GM23338 (cell line): ENCODE measurements around the gene KIRREL3. TPM values are rescaled to one million over a fixed set of nuclear protein-coding genes. Genes with fewer than 3 reads are reported as not detected.

Experiments
- ATAC-seq: fragments of 200-7000 bp; cut with Tn5 transposase; 3 replicates; pipeline ENCODE4 v1.9.1; 2020
- DNase-seq: peaks from one replicate; pipeline ENCODE4 v3.0.0-alpha.2; 2015; ENCODE audit warnings: low spot score
- H2AFZ ChIP-seq: fragments of 200-600 bp; sonication (generic); 2 replicates; pipeline ENCODE4 v1.8.0; 2016; ENCODE audit warnings: antibody characterized with exemption, mild to moderate bottlenecking, moderate library complexity
- H3F3A ChIP-seq: fragments of 200-600 bp; sonication (generic); replicated peaks from 2 replicates; pipeline ENCODE4 v1.8.0; 2017; ENCODE audit warnings: antibody characterized with exemption, mixed run types, low read depth
- H3K27ac ChIP-seq: fragments of 200-600 bp; sonication (generic); 2 replicates; pipeline ENCODE4 v1.6.1; 2016; ENCODE audit warnings: low read depth
- H3K27me3 ChIP-seq: fragments of 200-600 bp; sonication (generic); 2 replicates; pipeline ENCODE4 v1.8.0; 2016; ENCODE audit warnings: mild to moderate bottlenecking, mixed run types, moderate library complexity; ENCODE audit not compliant: insufficient read depth
- H3K36me3 ChIP-seq: fragments of 200-600 bp; sonication (generic); 2 replicates; pipeline ENCODE4 v1.8.0; 2016; ENCODE audit warnings: mild to moderate bottlenecking; ENCODE audit not compliant: insufficient read depth
- H3K4me1 ChIP-seq: fragments of 200-600 bp; sonication (generic); 2 replicates; pipeline ENCODE4 v1.8.0; 2016; ENCODE audit warnings: mild to moderate bottlenecking, moderate library complexity; ENCODE audit not compliant: insufficient read depth
- H3K4me2 ChIP-seq: fragments of 200-600 bp; sonication (generic); 2 replicates; pipeline ENCODE4 v1.7.1; 2017; ENCODE audit warnings: mixed run types
- H3K4me3 ChIP-seq: fragments of 200-600 bp; sonication (generic); 2 replicates; pipeline ENCODE4 v1.6.1; 2016; ENCODE audit warnings: mixed run types
- H3K79me2 ChIP-seq: fragments of 200-600 bp; sonication (generic); replicated peaks from 2 replicates; pipeline ENCODE4 v1.8.0; 2017; ENCODE audit warnings: mild to moderate bottlenecking; ENCODE audit not compliant: insufficient read depth
- H3K9me2 ChIP-seq: fragments of 200-600 bp; sonication (generic); 2 replicates; pipeline ENCODE4 v1.8.0; 2017; ENCODE audit not compliant: insufficient read depth
- H4K20me1 ChIP-seq: fragments of 200-600 bp; sonication (generic); replicated peaks from 2 replicates; pipeline ENCODE4 v1.8.0; 2017; ENCODE audit warnings: mild to moderate bottlenecking; ENCODE audit not compliant: insufficient read depth
- H3K27ac Mint-ChIP-seq: 2 replicates; pipeline ENCODE4 v1.8.0; 2020; ENCODE audit warnings: inconsistent platforms, mild to moderate bottlenecking, moderate library complexity, mixed read lengths
- H3K27me3 Mint-ChIP-seq: 3 replicates; pipeline ENCODE4 v1.8.0; 2022; ENCODE audit warnings: low read depth, mild to moderate bottlenecking, moderate library complexity, mixed read lengths, inconsistent platforms; ENCODE audit not compliant: insufficient read depth, poor library complexity
- H3K36me3 Mint-ChIP-seq: 3 replicates; pipeline ENCODE4 v1.8.0; 2021; ENCODE audit warnings: low read depth, mild to moderate bottlenecking, inconsistent platforms, moderate library complexity, mixed read lengths
- H3K4me1 Mint-ChIP-seq: 3 replicates; pipeline ENCODE4 v1.8.0; 2020; ENCODE audit warnings: mild to moderate bottlenecking, inconsistent platforms, mixed read lengths
- H3K4me3 Mint-ChIP-seq: 3 replicates; pipeline ENCODE4 v1.8.0; 2021; ENCODE audit warnings: moderate library complexity, mild to moderate bottlenecking, inconsistent platforms, mixed read lengths
- H3K9me3 Mint-ChIP-seq: 3 replicates; pipeline ENCODE4 v1.8.0; 2020; ENCODE audit warnings: moderate library complexity, mild to moderate bottlenecking, inconsistent platforms, mixed read lengths
- CREB1 ChIP-seq: fragments of 250-450 bp; sonication (Bioruptor Pico); IDR thresholded peaks from 2 replicates; pipeline ENCODE4 v1.5.0; 2020; ENCODE audit warnings: low read depth, mild to moderate bottlenecking, moderate library complexity
- EZH2phosphoT487 ChIP-seq: fragments of 200-600 bp; sonication (generic); IDR thresholded peaks from one replicate; pipeline ENCODE4 v1.8.1; 2018; ENCODE audit warnings: antibody characterized with exemption; ENCODE audit not compliant: unreplicated experiment
- NANOG ChIP-seq: IDR thresholded peaks from 2 replicates; pipeline ENCODE4 v1.6.1; 2016; ENCODE audit warnings: antibody characterized with exemption, borderline replicate concordance
- STAT1 ChIP-seq: IDR thresholded peaks from one replicate; pipeline ENCODE4 v1.6.1; 2016; ENCODE audit warnings: antibody characterized with exemption; ENCODE audit not compliant: unreplicated experiment
- ZNF114 ChIP-seq: fragments of 250-450 bp; sonication (Bioruptor Pico); IDR thresholded peaks from 2 replicates; pipeline ENCODE4 v1.5.0; 2020; ENCODE audit warnings: mild to moderate bottlenecking, moderate library complexity
- polyA plus RNA-seq: library from polyadenylated mRNA; unstranded; fragments of >200 nt; fragmentation: Nextera tagmentation; extraction: Ambion mirVana; gene quantifications from 2 replicates; pipeline ENCODE4 v1.2.1, GENCODE V29; 2016
- total RNA-seq: library from RNA; depleted of rRNA; stranded (reverse); fragments of >200 nt; shearing (Covaris generic); gene quantifications from 2 replicates; pipeline ENCODE4 v1.2.3, GENCODE V29; 2014
- TF ChIP-seq, protein P1 (sequence below): fragments of 250-450 bp; sonication (Bioruptor Pico); IDR thresholded peaks from 2 replicates; pipeline ENCODE4 v1.5.0; 2020; ENCODE audit warnings: mild to moderate bottlenecking, moderate library complexity
- TF ChIP-seq, protein P2 (sequence below): IDR thresholded peaks from 2 replicates; pipeline ENCODE4 v1.6.1; 2016; ENCODE audit warnings: antibody characterized with exemption
- TF ChIP-seq, protein P3 (sequence below), 2 experiments: fragments of 200-600 bp in 1 of 2; sonication (generic) in 1 of 2; conservative IDR thresholded peaks; 2 replicates each; pipeline versions ENCODE4 v1.5.1 to v1.6.1; 2016 to 2017; ENCODE audit warnings: antibody characterized with exemption in 2 of 2, low read depth in 2 of 2, mild to moderate bottlenecking in 2 of 2, moderate library complexity in 1 of 2

The KIRREL3 gene
- total and polyA plus RNA-seq, 2 experiments from 2014 or later, result 0.13 to 1.5 TPM

DNA sequence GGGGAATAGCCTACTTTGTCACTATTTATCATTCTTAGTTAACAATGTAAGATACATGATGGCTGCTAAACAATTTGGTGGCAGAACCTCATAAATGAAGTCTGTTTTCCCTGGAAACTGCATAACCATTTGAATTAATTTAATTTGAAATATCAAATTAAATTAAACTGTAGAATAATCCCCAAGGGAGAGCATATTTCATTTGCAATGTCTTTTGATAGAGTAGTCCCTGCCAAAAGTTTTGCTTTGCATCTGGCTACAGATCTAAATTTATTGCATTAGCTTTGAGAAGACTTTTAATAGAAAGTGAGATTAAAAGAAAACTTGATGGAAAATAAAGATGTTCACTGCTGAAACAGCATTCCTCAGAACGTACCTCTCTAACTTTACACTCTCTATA is 246.6 kb downstream of the KIRREL3 start (continued):
- TF ChIP-seq, protein P1, sequence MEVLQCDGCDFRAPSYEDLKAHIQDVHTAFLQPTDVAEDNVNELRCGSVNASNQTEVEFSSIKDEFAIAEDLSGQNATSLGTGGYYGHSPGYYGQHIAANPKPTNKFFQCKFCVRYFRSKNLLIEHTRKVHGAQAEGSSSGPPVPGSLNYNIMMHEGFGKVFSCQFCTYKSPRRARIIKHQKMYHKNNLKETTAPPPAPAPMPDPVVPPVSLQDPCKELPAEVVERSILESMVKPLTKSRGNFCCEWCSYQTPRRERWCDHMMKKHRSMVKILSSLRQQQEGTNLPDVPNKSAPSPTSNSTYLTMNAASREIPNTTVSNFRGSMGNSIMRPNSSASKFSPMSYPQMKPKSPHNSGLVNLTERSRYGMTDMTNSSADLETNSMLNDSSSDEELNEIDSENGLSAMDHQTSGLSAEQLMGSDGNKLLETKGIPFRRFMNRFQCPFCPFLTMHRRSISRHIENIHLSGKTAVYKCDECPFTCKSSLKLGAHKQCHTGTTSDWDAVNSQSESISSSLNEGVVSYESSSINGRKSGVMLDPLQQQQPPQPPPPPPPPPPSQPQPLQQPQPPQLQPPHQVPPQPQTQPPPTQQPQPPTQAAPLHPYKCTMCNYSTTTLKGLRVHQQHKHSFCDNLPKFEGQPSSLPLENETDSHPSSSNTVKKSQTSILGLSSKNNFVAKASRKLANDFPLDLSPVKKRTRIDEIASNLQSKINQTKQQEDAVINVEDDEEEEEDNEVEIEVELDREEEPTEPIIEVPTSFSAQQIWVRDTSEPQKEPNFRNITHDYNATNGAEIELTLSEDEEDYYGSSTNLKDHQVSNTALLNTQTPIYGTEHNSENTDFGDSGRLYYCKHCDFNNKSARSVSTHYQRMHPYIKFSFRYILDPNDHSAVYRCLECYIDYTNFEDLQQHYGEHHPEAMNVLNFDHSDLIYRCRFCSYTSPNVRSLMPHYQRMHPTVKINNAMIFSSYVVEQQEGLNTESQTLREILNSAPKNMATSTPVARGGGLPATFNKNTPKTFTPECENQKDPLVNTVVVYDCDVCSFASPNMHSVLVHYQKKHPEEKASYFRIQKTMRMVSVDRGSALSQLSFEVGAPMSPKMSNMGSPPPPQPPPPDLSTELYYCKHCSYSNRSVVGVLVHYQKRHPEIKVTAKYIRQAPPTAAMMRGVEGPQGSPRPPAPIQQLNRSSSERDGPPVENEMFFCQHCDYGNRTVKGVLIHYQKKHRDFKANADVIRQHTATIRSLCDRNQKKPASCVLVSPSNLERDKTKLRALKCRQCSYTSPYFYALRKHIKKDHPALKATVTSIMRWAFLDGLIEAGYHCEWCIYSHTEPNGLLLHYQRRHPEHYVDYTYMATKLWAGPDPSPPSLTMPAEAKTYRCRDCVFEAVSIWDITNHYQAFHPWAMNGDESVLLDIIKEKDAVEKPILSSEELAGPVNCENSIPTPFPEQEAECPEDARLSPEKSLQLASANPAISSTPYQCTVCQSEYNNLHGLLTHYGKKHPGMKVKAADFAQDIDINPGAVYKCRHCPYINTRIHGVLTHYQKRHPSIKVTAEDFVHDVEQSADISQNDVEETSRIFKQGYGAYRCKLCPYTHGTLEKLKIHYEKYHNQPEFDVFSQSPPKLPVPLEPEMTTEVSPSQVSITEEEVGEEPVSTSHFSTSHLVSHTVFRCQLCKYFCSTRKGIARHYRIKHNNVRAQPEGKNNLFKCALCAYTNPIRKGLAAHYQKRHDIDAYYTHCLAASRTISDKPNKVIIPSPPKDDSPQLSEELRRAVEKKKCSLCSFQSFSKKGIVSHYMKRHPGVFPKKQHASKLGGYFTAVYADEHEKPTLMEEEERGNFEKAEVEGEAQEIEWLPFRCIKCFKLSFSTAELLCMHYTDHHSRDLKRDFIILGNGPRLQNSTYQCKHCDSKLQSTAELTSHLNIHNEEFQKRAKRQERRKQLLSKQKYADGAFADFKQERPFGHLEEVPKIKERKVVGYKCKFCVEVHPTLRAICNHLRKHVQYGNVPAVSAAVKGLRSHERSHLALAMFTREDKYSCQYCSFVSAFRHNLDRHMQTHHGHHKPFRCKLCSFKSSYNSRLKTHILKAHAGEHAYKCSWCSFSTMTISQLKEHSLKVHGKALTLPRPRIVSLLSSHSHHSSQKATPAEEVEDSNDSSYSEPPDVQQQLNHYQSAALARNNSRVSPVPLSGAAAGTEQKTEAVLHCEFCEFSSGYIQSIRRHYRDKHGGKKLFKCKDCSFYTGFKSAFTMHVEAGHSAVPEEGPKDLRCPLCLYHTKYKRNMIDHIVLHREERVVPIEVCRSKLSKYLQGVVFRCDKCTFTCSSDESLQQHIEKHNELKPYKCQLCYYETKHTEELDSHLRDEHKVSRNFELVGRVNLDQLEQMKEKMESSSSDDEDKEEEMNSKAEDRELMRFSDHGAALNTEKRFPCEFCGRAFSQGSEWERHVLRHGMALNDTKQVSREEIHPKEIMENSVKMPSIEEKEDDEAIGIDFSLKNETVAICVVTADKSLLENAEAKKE (CRISPR knock-in tag), result no peak
- TF ChIP-seq CREB1 (CRISPR knock-in tag) (no peak), EZH2phosphoT487 (no peak)

DNA sequence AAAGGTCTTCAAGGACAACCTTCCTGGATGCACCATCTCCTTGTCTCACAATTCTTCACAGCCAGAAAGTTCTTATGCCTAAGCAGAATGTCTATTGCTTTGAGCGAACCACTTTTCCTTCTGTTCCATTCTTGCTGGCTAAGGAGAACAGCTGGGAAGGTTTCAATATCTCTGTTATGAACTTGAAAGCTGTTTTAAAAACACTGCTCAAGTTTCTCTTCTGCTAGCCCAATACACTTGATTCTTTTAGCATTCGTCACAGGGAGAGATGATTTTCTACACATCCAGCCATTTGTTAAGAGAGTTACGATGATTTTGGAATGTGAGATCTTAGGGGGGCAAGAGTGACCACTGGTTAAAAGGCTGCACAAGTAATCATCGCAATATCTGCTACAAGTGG is 249.3 kb downstream of the KIRREL3 start:
- Mint-ChIP-seq H3K27me3 (no peaks in the 10 kb centered on the region), H3K9me3 (no peaks in the 10 kb centered on the region), H3K4me1 (peaks cover 25% of the 10 kb centered on the region), H3K27ac (no peak overlapping the region), H3K36me3 (no peaks in the 10 kb centered on the region), H3K4me3 (no peak overlapping the region)
- Histone ChIP-seq H3F3A (no peaks in the 10 kb centered on the region), H3K27ac (no peak overlapping the region), H3K36me3 (no peaks in the 10 kb centered on the region), H2AFZ (no peak overlapping the region), H3K27me3 (no peaks in the 10 kb centered on the region), H3K9me2 (peaks cover 23% of the 10 kb centered on the region; the same call in 1 of the 2 replicates), H4K20me1 (no peaks in the 10 kb centered on the region), H3K4me3 (no peak overlapping the region), H3K4me2 (no peak overlapping the region), H3K4me1 (peaks cover 5% of the 10 kb centered on the region; the same call in 1 of the 2 replicates), H3K79me2 (no peaks in the 10 kb centered on the region)
- DNase-seq, result no peak
- no peak for ATAC-seq
- TF ChIP-seq ZNF114 (CRISPR knock-in tag) (no peak), STAT1 (no peak), NANOG (no peak)
- TF ChIP-seq, protein P2, sequence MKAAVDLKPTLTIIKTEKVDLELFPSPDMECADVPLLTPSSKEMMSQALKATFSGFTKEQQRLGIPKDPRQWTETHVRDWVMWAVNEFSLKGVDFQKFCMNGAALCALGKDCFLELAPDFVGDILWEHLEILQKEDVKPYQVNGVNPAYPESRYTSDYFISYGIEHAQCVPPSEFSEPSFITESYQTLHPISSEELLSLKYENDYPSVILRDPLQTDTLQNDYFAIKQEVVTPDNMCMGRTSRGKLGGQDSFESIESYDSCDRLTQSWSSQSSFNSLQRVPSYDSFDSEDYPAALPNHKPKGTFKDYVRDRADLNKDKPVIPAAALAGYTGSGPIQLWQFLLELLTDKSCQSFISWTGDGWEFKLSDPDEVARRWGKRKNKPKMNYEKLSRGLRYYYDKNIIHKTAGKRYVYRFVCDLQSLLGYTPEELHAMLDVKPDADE, result no peak
- TF ChIP-seq, protein P3, sequence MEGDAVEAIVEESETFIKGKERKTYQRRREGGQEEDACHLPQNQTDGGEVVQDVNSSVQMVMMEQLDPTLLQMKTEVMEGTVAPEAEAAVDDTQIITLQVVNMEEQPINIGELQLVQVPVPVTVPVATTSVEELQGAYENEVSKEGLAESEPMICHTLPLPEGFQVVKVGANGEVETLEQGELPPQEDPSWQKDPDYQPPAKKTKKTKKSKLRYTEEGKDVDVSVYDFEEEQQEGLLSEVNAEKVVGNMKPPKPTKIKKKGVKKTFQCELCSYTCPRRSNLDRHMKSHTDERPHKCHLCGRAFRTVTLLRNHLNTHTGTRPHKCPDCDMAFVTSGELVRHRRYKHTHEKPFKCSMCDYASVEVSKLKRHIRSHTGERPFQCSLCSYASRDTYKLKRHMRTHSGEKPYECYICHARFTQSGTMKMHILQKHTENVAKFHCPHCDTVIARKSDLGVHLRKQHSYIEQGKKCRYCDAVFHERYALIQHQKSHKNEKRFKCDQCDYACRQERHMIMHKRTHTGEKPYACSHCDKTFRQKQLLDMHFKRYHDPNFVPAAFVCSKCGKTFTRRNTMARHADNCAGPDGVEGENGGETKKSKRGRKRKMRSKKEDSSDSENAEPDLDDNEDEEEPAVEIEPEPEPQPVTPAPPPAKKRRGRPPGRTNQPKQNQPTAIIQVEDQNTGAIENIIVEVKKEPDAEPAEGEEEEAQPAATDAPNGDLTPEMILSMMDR (conservative IDR thresholded peaks at IDR 0.05; ENCODE audit: low read depth in 2 of 2), result no peak
